ENCODE measurements around the gene CCR2. TPM values are rescaled to one million over a fixed set of nuclear protein-coding genes. Genes with fewer than 3 reads are reported as not detected.

Gene CCR2
- total and polyA plus RNA-seq, 2 experiments from 2014 or later = not detected

GRCh38 chr3:46375814-46376213, 21.9 kb downstream of the CCR2 start:
- DNase-seq (ENCODE audit: low spot score) = no peak
- Histone ChIP-seq H3F3A (replicated peaks; ENCODE audit: low read depth) (no peaks in the 10 kb centered on the region), H3K79me2 (replicated peaks; ENCODE audit: insufficient read depth) (no peaks in the 10 kb centered on the region), H3K9me2 (ENCODE audit: insufficient read depth) (no peaks in the 10 kb centered on the region), H2AFZ (no peak overlapping the region), H3K36me3 (ENCODE audit: insufficient read depth) (no peaks in the 10 kb centered on the region), H3K27ac (ENCODE audit: low read depth) (no peak overlapping the region), H3K4me3 (no peak overlapping the region), H3K27me3 (ENCODE audit: insufficient read depth) (no peaks in the 10 kb centered on the region), H4K20me1 (replicated peaks; ENCODE audit: insufficient read depth) (no peaks in the 10 kb centered on the region; the same call in none of the 2 replicates), H3K4me2 (peak overlapping the region; percentile 65), H3K4me1 (ENCODE audit: insufficient read depth) (peaks cover 18% of the 10 kb centered on the region)
- Mint-ChIP-seq H3K4me1 (peaks cover 26% of the 10 kb centered on the region), H3K4me3 (no peak overlapping the region), H3K9me3 (peaks cover 2% of the 10 kb centered on the region; the same call in 2 of the 3 replicates), H3K36me3 (ENCODE audit: low read depth) (no peaks in the 10 kb centered on the region; the same call in 2 of the 3 replicates), H3K27ac (no peak overlapping the region), H3K27me3 (ENCODE audit: insufficient read depth, low read depth, poor library complexity) (peaks cover 2% of the 10 kb centered on the region)
- TF ChIP-seq CREB1 (CRISPR knock-in tag; IDR thresholded peaks at IDR 0.05; ENCODE audit: low read depth) = no peak
- ATAC-seq = no peak

GRCh38 chr3:46378426-46378942, 24.6 kb downstream of the CCR2 start:
- no peaks in the 10 kb centered on the region for H3K36me3 ChIP-seq (ENCODE audit: insufficient read depth)
- no peak overlapping the region for H3K27ac Mint-ChIP-seq
- H3K27me3 ChIP-seq (ENCODE audit: insufficient read depth) = no peaks in the 10 kb centered on the region
- peak; percentile 84 for ATAC-seq
- H3K4me2 ChIP-seq = no peak overlapping the region
- no peak overlapping the region for H3K4me3 ChIP-seq
- H3K9me2 ChIP-seq (ENCODE audit: insufficient read depth) = no peaks in the 10 kb centered on the region
- no peaks in the 10 kb centered on the region for H3F3A ChIP-seq (replicated peaks; ENCODE audit: low read depth)
- H3K79me2 ChIP-seq (replicated peaks; ENCODE audit: insufficient read depth) = no peaks in the 10 kb centered on the region
- H3K36me3 Mint-ChIP-seq (ENCODE audit: low read depth) = no peaks in the 10 kb centered on the region; the same call in 2 of the 3 replicates
- H3K9me3 Mint-ChIP-seq = peaks cover 2% of the 10 kb centered on the region; the same call in 2 of the 3 replicates
- H4K20me1 ChIP-seq (replicated peaks; ENCODE audit: insufficient read depth) = no peaks in the 10 kb centered on the region; the same call in none of the 2 replicates
- no peak overlapping the region for H3K4me3 Mint-ChIP-seq
- peak; percentile 84 for DNase-seq (ENCODE audit: low spot score)
- peaks cover 35% of the 10 kb centered on the region for H3K4me1 Mint-ChIP-seq
- peaks cover 2% of the 10 kb centered on the region for H3K27me3 Mint-ChIP-seq (ENCODE audit: insufficient read depth, low read depth, poor library complexity)
- no peak overlapping the region for H3K27ac ChIP-seq (ENCODE audit: low read depth)
- TF ChIP-seq ZNF114 (CRISPR knock-in tag; IDR thresholded peaks at IDR 0.05) = no peak
- TF ChIP-seq ZNF462 (CRISPR knock-in tag; IDR thresholded peaks at IDR 0.05) = peak; percentile 60
- peak; percentile 85 to 87 for TF ChIP-seq CTCF (conservative IDR thresholded peaks at IDR 0.05; ENCODE audit: low read depth in 2 of 2)
- H3K4me1 ChIP-seq (ENCODE audit: insufficient read depth) = peaks cover 21% of the 10 kb centered on the region
- no peak overlapping the region for H2AFZ ChIP-seq

All from GM23338 (cell line).